SU-DHL-6 (cell line): ENCODE measurements around the gene DUSP16.

Source experiments
- CTCF ChIP-seq: fragments of 200-600 bp; sonication (generic); IDR thresholded peaks from one replicate; pipeline ENCODE4 v1.5.1; 2017; ENCODE audit warnings: antibody characterized with exemption, mild to moderate bottlenecking, low read length, moderate library complexity; ENCODE audit not compliant: insufficient read depth, poor library complexity, severe bottlenecking
- EZH2phosphoT487 ChIP-seq: fragments of 200-600 bp; sonication (generic), shearing (Covaris generic); conservative IDR thresholded peaks from 2 replicates; pipeline ENCODE4 v1.6.1; 2018; ENCODE audit warnings: mild to moderate bottlenecking, antibody characterized with exemption, low read length, moderate library complexity, mixed read lengths

- TF ChIP-seq CTCF (no peak), EZH2phosphoT487 (no peak)
These were observed 44.3 kb upstream of the DUSP16 start for GRCh38 chr12:12606781-12607589.
